Left ventricle myocardium inferior (tissue), 1 donor: ENCODE data around the gene TBL1X. TPM values are rescaled to one million over a fixed set of nuclear protein-coding genes. Genes with fewer than 3 reads are reported as not detected.

Experiments used
- DNase-seq: peaks from one replicate; pipeline ENCODE4 v3.0.0-alpha.2; 2020
- H3K27ac ChIP-seq: fragments of 200-600 bp; replicated peaks from 2 replicates; pipeline ENCODE4 v1.8.0; 2021
- H3K27me3 ChIP-seq: fragments of 200-600 bp; 2 replicates; pipeline ENCODE4 v1.8.0; 2021; ENCODE audit warnings: low read depth
- H3K36me3 ChIP-seq: fragments of 200-600 bp; 2 replicates; pipeline ENCODE4 v1.8.0; 2021
- H3K4me1 ChIP-seq: fragments of 200-600 bp; 2 replicates; pipeline ENCODE4 v1.8.0; 2021
- H3K4me3 ChIP-seq: fragments of 200-600 bp; 2 replicates; pipeline ENCODE4 v1.8.0; 2021; ENCODE audit warnings: mild to moderate bottlenecking, moderate library complexity
- H3K9me3 ChIP-seq: fragments of 200-600 bp; replicated peaks from 2 replicates; pipeline ENCODE4 v1.8.0; 2021
- CTCF ChIP-seq: fragments of 200-600 bp; IDR thresholded peaks from 2 replicates; pipeline ENCODE4 v1.8.0; 2021; ENCODE audit warnings: antibody characterized with exemption, mild to moderate bottlenecking, borderline replicate concordance
- intact Hi-C: fragments of 100-400 bp; cut with micrococcal nuclease; formaldehyde crosslinking; loops from one replicate; pipeline ENCODE4 v1.11.0; 2022
- total RNA-seq: library from RNA; stranded (reverse); fragmentation: NEBNext Ultra II Directional; extraction: Animal tissue kit (Norgen Biotek cat#: 25700); gene quantifications from one replicate; pipeline ENCODE4 v1.2.1, GENCODE V29; 2021
- donor health status: DM: no; HTN: yes; CAD: no; lungs with severe emphysema.

Gene TBL1X
- total RNA-seq, 1 donor from 2014 or later, result 9.4 TPM

GRCh38 chrX:9489234-9489633, 24.4 kb downstream of the TBL1X start:
- no peak for DNase-seq
- Histone ChIP-seq H3K4me1 (no peaks in the 10 kb centered on the region), H3K27me3 (no peaks in the 10 kb centered on the region), H3K27ac (no peak overlapping the region), H3K9me3 (no peaks in the 10 kb centered on the region), H3K36me3 (no peaks in the 10 kb centered on the region), H3K4me3 (no peak overlapping the region)
- no peak for TF ChIP-seq CTCF
- intact Hi-C loops, result no loop called here

DNA sequence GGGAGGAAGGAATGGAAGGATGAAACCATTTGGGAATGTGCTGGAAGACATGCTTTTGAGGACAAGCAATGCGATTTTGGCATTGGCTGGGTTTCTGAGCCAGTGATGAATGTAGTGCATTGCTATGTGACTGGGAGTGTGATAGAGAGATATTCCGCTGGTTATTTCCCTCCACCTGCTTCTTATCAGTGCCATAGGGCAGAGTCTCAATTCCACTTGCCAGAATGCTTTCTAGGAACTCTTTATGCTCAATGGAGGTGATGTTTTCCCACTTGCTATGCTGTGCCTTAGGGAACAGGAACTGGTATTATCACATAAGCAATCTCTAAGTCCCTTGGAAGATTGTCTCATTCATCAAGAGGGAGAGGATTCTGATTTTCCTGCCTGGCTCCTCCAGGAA, 28.0 kb downstream of the TBL1X start:
- no peak for DNase-seq
- Histone ChIP-seq H3K36me3 (no peaks in the 10 kb centered on the region), H3K9me3 (no peaks in the 10 kb centered on the region), H3K27ac (no peak overlapping the region), H3K27me3 (no peaks in the 10 kb centered on the region), H3K4me3 (no peak overlapping the region), H3K4me1 (no peaks in the 10 kb centered on the region)
- intact Hi-C loops, result no loop called here
- TF ChIP-seq CTCF, result no peak

DNA sequence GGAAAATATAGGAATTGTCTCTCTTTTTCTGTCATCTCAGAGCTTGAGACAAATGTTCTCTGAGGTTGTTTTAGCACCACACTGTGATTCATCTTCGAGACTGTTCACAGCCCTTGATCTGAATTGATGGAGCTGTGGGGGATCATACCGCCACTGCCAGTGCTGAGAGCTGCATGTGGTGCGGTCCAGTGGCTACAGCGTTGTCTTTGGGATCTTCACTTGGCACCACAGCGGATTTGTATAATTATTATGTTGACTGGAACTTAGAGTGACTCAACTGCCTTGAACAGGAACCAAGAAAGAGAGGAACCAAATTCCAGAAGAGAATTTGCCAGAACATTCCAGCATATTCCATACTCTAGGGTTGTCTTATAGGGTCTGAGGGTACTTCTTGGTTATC, 29.1 kb downstream of the TBL1X start:
- TF ChIP-seq CTCF, result no peak
- no peak overlapping the region for H3K4me3 ChIP-seq
- H3K36me3 ChIP-seq, result no peaks in the 10 kb centered on the region
- no peak overlapping the region for H3K27ac ChIP-seq
- H3K9me3 ChIP-seq, result no peaks in the 10 kb centered on the region
- no peak for DNase-seq
- no peaks in the 10 kb centered on the region for H3K4me1 ChIP-seq
- no peaks in the 10 kb centered on the region for H3K27me3 ChIP-seq
- intact Hi-C loops, result no loop called here

GRCh38 chrX:9494771-9495170, 29.9 kb downstream of the TBL1X start:
- TF ChIP-seq CTCF, result no peak
- H3K36me3 ChIP-seq, result no peaks in the 10 kb centered on the region
- no peaks in the 10 kb centered on the region for H3K4me1 ChIP-seq
- H3K27ac ChIP-seq, result no peak overlapping the region
- no peak overlapping the region for H3K4me3 ChIP-seq
- intact Hi-C loops, result no loop called here
- DNase-seq, result no peak
- H3K27me3 ChIP-seq, result no peaks in the 10 kb centered on the region
- no peaks in the 10 kb centered on the region for H3K9me3 ChIP-seq

- H3K27me3 ChIP-seq, result no peaks in the 10 kb centered on the region
- no peaks in the 10 kb centered on the region for H3K9me3 ChIP-seq
- H3K27ac ChIP-seq, result no peak overlapping the region
- no peak overlapping the region for H3K4me3 ChIP-seq
- no peaks in the 10 kb centered on the region for H3K36me3 ChIP-seq
- H3K4me1 ChIP-seq, result no peaks in the 10 kb centered on the region
- DNase-seq, result no peak
- TF ChIP-seq CTCF, result no peak
- intact Hi-C loops, result no loop called here
Measured at GRCh38 chrX:9495496-9495895, 30.6 kb downstream of the TBL1X start.

DNA sequence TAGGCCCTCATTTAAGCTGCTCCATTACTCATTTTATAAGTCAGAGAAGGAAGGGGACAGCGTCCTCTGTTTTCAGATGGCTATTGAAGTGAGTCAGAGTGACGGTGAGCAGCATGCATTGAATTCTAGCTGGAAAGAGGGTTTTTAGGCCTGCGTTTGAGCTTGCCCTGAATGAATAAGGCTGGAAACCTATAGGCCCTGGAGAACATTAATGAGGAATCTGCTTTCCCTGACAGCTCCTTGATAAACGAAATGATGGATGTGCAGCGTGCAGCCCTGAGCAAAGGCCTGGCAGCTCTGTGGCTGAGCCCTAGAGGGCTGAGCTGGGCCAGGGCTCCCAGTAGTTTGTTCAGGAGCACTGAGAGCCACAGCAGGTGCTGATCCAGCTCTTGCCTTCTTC, 33.4 kb downstream of the TBL1X start:
- no peak for TF ChIP-seq CTCF
- no peaks in the 10 kb centered on the region for H3K27me3 ChIP-seq
- no peak for DNase-seq
- H3K27ac ChIP-seq, result no peak overlapping the region
- H3K4me1 ChIP-seq, result no peaks in the 10 kb centered on the region
- no peaks in the 10 kb centered on the region for H3K9me3 ChIP-seq
- intact Hi-C loops, result no loop called here
- peaks cover 10% of the 10 kb centered on the region for H3K36me3 ChIP-seq
- H3K4me3 ChIP-seq, result no peak overlapping the region
